T-helper 2 cell treated with Interferon-gamma antibody and Interleukin-4, amounts not matched to agents 5 μg/mL and 100 μg/mL, for 36 hours (primary cell): ENCODE measurements around the gene AVP.
A peak's percentile ranks its signal among the peaks of the same experiment; 100 is the strongest.

Experiments used
- DNase-seq: peaks from one replicate; pipeline ENCODE4 v3.0.0; 2021; ENCODE audit warnings: low spot score
- H3K27ac Mint-ChIP-seq: one replicate; pipeline ENCODE4 v1.8.0; 2021; ENCODE audit warnings: mild to moderate bottlenecking, mixed read lengths
- H3K27me3 Mint-ChIP-seq: one replicate; pipeline ENCODE4 v1.8.0; 2021; ENCODE audit warnings: low read depth, mixed read lengths
- H3K36me3 Mint-ChIP-seq: one replicate; pipeline ENCODE4 v1.8.0; 2021; ENCODE audit warnings: low read depth, mixed read lengths
- H3K4me1 Mint-ChIP-seq: one replicate; pipeline ENCODE4 v1.8.0; 2021; ENCODE audit warnings: low read depth, mixed read lengths
- H3K4me3 Mint-ChIP-seq: one replicate; pipeline ENCODE4 v1.8.0; 2022; ENCODE audit warnings: mild to moderate bottlenecking, moderate library complexity, mixed read lengths
- H3K9me3 Mint-ChIP-seq: one replicate; pipeline ENCODE4 v1.8.0; 2021; ENCODE audit warnings: mixed read lengths

The AVP gene

GRCh38 chr20:3103369-3104032 lies 19.0 kb upstream of the AVP start:
- no peak overlapping the region for H3K4me3 Mint-ChIP-seq
- no peak for DNase-seq
- no peaks in the 10 kb centered on the region for H3K9me3 Mint-ChIP-seq
- H3K27ac Mint-ChIP-seq: no peak overlapping the region
- peaks cover 4% of the 10 kb centered on the region for H3K27me3 Mint-ChIP-seq
- H3K4me1 Mint-ChIP-seq: peaks cover 15% of the 10 kb centered on the region
- H3K36me3 Mint-ChIP-seq: no peaks in the 10 kb centered on the region

DNA sequence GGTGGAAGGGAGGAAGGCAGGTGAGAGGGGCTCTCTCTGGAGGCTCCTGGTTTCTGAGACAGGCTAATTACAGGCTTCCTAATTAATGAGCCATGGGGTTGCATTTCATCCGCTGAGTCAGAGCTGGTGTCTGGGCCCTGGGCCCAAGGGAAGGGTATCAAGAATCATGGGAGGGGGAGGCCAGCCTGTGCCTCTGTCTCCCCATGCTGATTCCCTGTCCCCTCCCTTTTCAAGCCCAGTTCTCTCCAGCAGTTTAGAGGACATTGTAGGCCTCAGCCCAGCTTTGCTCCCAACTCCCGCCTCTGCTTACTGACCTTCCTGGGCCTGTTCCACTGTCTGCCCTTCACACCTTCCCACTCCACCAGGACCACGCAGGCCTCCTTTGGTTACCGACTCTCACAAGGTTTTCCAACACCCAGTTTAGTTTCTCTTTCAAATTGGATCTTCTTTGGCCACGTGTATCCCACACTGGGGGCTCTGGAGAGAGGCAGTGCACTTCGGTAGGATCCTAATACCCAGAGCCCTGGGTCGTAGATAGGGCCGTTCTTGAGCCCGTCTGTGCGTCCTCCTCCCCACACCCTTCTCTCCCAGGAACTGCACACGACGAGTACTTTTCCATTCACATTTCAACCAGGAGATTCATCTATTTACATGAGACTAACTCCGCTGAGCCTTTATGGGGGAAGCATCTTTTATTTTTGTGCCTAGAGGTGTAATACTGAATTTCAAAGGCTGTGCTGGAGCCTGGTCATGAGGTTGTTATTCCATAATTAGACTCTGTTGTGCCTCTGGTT lies 18.2 kb upstream of the AVP start:
- H3K4me1 Mint-ChIP-seq: peaks cover 15% of the 10 kb centered on the region
- peak overlapping the region; percentile 52 for H3K4me3 Mint-ChIP-seq
- no peaks in the 10 kb centered on the region for H3K36me3 Mint-ChIP-seq
- peaks cover 4% of the 10 kb centered on the region for H3K27me3 Mint-ChIP-seq
- no peak for DNase-seq
- H3K9me3 Mint-ChIP-seq: no peaks in the 10 kb centered on the region
- H3K27ac Mint-ChIP-seq: peak overlapping the region; percentile 52

- peak; percentile 42 for DNase-seq
- H3K27ac Mint-ChIP-seq: no peak overlapping the region
- no peaks in the 10 kb centered on the region for H3K9me3 Mint-ChIP-seq
These were observed 17.4 kb upstream of the AVP start for GRCh38 chr20:3101737-3102574.

DNA sequence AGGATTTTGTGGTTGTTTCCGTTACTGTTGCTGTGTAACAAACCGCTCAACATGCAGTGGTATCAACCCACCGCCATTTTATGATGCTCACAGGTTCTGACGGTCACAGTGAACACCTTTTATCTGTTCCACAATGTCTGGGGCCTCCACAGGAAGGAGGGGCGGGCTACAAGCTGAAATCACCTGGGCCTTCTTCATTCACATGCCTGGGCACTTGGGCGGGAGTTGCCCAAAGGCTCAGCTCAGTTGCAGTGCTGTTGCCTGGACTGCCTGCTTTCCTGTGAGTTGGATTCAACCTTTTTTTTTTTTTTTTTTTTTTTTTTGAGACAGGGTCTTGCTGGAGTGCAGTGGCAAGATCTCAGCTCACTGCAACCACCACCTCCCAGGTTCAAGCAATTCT lies 16.7 kb upstream of the AVP start:
- peaks cover 15% of the 10 kb centered on the region for H3K4me1 Mint-ChIP-seq
- no peak overlapping the region for H3K27ac Mint-ChIP-seq
- H3K27me3 Mint-ChIP-seq: peaks cover 4% of the 10 kb centered on the region
- H3K4me3 Mint-ChIP-seq: no peak overlapping the region
- no peaks in the 10 kb centered on the region for H3K36me3 Mint-ChIP-seq
- no peak for DNase-seq
- no peaks in the 10 kb centered on the region for H3K9me3 Mint-ChIP-seq

More at GRCh38 chr20:3101737-3102574, 17.4 kb upstream of the AVP start:
- Mint-ChIP-seq H3K4me1 (peaks cover 15% of the 10 kb centered on the region), H3K27me3 (peaks cover 4% of the 10 kb centered on the region), H3K36me3 (no peaks in the 10 kb centered on the region), H3K4me3 (peak overlapping the region; percentile 52)

- Mint-ChIP-seq H3K36me3 (no peaks in the 10 kb centered on the region), H3K27ac (no peak overlapping the region), H3K4me1 (peaks cover 15% of the 10 kb centered on the region), H3K27me3 (peaks cover 7% of the 10 kb centered on the region), H3K9me3 (no peaks in the 10 kb centered on the region), H3K4me3 (no peak overlapping the region)
- DNase-seq: no peak
These were observed 16.0 kb upstream of the AVP start for GRCh38 chr20:3100480-3100879.

DNA sequence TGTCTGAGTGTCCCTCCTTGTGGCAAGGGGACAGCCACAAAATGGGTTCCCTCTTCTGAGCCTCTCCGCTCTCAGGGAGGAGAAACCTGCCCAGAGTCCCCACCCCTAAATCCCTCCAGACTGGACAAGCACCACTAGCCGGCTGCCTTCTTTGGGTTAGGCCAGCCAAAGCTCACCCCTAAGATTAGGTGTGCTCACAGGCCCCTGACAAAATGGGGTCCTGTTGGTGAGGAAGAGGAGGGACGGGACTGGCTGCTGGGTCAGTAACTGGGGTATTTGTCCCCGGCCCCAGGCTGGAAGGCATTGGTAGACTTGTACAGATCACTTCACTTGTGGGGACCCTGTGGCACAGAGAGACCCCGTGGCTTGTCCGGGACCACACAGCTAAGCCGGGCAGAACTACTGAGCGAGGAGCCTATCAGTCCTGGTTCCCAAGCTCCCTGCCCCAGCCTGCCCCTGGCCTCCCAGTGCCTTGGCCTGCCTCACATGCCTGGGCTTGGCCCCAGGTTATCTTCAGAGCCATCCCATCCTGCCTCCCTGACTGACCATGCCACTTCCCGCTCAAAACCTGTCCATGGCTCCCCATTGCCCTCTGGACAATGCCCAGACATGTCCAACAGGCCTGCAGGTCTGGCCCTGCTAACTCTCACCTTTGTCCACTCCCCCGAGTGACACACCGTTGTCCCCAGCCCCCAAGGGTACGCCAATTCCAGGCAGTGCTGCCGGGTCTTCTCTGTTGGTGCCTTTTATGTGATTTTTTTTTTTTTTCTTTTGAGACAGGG lies 10.5 kb upstream of the AVP start:
- Mint-ChIP-seq H3K9me3 (no peaks in the 10 kb centered on the region), H3K4me3 (no peak overlapping the region), H3K27me3 (peaks cover 18% of the 10 kb centered on the region), H3K36me3 (peaks cover 2% of the 10 kb centered on the region), H3K27ac (peak overlapping the region; percentile 1), H3K4me1 (peaks cover 15% of the 10 kb centered on the region)
- DNase-seq: no peak

GRCh38 chr20:3093861-3094361 lies 9.4 kb upstream of the AVP start:
- Mint-ChIP-seq H3K27me3 (peaks cover 24% of the 10 kb centered on the region), H3K36me3 (peaks cover 2% of the 10 kb centered on the region), H3K27ac (no peak overlapping the region), H3K4me1 (peaks cover 15% of the 10 kb centered on the region), H3K4me3 (no peak overlapping the region), H3K9me3 (no peaks in the 10 kb centered on the region)
- no peak for DNase-seq

- H3K27ac Mint-ChIP-seq: peak overlapping the region; percentile 91
- peaks cover 28% of the 10 kb centered on the region for H3K27me3 Mint-ChIP-seq
- peaks cover 2% of the 10 kb centered on the region for H3K36me3 Mint-ChIP-seq
- peak overlapping the region; percentile 89 for H3K4me3 Mint-ChIP-seq
- DNase-seq: peak; percentile 13
- H3K4me1 Mint-ChIP-seq: peaks cover 16% of the 10 kb centered on the region
- H3K9me3 Mint-ChIP-seq: no peaks in the 10 kb centered on the region
These were observed 8.3 kb upstream of the AVP start for GRCh38 chr20:3092611-3093379.

- H3K27ac Mint-ChIP-seq: no peak overlapping the region
These were observed 6.0 kb upstream of the AVP start for GRCh38 chr20:3090565-3090964.

GRCh38 chr20:3088031-3088430 lies 3.5 kb upstream of the AVP start:
- Mint-ChIP-seq H3K4me1 (peaks cover 15% of the 10 kb centered on the region), H3K27me3 (peaks cover 43% of the 10 kb centered on the region), H3K9me3 (no peaks in the 10 kb centered on the region), H3K27ac (no peak overlapping the region), H3K4me3 (no peak overlapping the region), H3K36me3 (peaks cover 2% of the 10 kb centered on the region)
- DNase-seq: no peak

More at GRCh38 chr20:3090565-3090964, 6.0 kb upstream of the AVP start:
- Mint-ChIP-seq H3K4me3 (no peak overlapping the region), H3K36me3 (peaks cover 2% of the 10 kb centered on the region), H3K4me1 (peaks cover 16% of the 10 kb centered on the region), H3K9me3 (no peaks in the 10 kb centered on the region), H3K27me3 (peaks cover 25% of the 10 kb centered on the region)
- no peak for DNase-seq

DNA sequence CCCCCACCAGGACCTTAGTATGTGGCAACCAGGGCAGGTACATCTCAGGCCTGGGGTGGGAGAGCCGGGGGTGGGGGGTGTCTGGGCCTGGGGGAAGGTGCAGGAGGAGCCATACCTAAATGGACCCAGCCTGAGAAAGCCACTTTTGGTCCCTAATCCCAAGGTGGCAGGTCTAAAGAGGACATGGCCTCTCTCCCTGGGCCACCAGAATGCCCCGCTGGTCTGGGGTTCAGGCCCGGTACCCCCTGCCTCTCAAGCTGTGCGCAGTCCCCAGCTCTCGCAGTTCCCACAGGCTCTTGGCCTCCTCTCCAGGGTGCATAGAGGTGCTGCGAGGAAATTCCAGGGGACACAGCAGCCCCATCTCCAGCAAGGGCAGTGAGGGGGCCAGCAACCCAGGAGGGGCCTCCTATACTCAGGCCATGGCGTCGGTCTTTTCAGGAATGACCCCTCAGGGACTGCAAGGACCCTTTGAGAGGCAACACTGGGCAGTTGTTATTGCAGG lies 1.1 kb upstream of the AVP start:
- H3K27ac Mint-ChIP-seq: no peak overlapping the region
- H3K27me3 Mint-ChIP-seq: peaks cover 50% of the 10 kb centered on the region
- H3K36me3 Mint-ChIP-seq: no peaks in the 10 kb centered on the region
- H3K9me3 Mint-ChIP-seq: no peaks in the 10 kb centered on the region
- H3K4me3 Mint-ChIP-seq: no peak overlapping the region
- no peak for DNase-seq
- peaks cover 12% of the 10 kb centered on the region for H3K4me1 Mint-ChIP-seq

DNA sequence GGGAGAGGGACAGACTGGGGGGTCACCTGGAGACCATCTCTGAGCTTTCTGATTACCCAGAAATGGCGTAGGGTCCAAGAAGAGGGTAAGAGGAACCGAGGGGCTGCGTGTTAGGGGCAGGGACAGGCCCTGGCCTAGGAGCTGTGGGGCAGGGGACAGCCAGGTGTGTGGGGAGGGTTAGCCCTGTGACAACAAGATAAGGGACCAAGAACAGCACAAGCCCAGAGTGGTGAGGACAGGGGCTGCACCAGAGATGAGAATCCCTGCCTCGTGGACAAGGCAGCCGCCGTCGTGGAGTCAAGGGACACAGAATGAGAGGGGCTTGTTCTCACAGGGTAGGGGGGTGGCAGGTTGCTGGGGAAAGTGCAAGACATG lies 449 bp upstream of the AVP start:
- no peak overlapping the region for H3K4me3 Mint-ChIP-seq

More for the DNA sequence above, 449 bp upstream of the AVP start:
- H3K4me1 Mint-ChIP-seq: peaks cover 7% of the 10 kb centered on the region
- H3K9me3 Mint-ChIP-seq: no peaks in the 10 kb centered on the region
- peaks cover 54% of the 10 kb centered on the region for H3K27me3 Mint-ChIP-seq
- H3K27ac Mint-ChIP-seq: no peak overlapping the region
- DNase-seq: no peak
- no peaks in the 10 kb centered on the region for H3K36me3 Mint-ChIP-seq
